Ishikawa (cell line): ENCODE measurements around the gene STIM1.

ENCODE experiments used
- CEBPB ChIP-seq: IDR thresholded peaks from 2 replicates; pipeline ENCODE4 v1.6.1; 2012
- CREB1 ChIP-seq: IDR thresholded peaks from 2 replicates; pipeline ENCODE4 v1.6.1; 2012; ENCODE audit warnings: low read depth
- EGR1 ChIP-seq: IDR thresholded peaks from 2 replicates; pipeline ENCODE4 v1.6.1; 2012
- EP300 ChIP-seq: IDR thresholded peaks from 2 replicates; pipeline ENCODE4 v1.6.1; 2012; ENCODE audit warnings: borderline replicate concordance
- FOXM1 ChIP-seq: IDR thresholded peaks from 2 replicates; pipeline ENCODE4 v1.6.1; 2012; ENCODE audit warnings: low read depth, borderline replicate concordance
- NFIC ChIP-seq: IDR thresholded peaks from 2 replicates; pipeline ENCODE4 v1.6.1; 2012
- RAD21 ChIP-seq: IDR thresholded peaks from 2 replicates; pipeline ENCODE4 v1.6.1; 2012; ENCODE audit warnings: low read depth
- TAF1 ChIP-seq: IDR thresholded peaks from 2 replicates; pipeline ENCODE4 v1.6.1; 2012; ENCODE audit warnings: low read depth, mild to moderate bottlenecking
- TCF12 ChIP-seq: IDR thresholded peaks from 2 replicates; pipeline ENCODE4 v1.6.1; 2012; ENCODE audit warnings: low read depth
- TEAD4 ChIP-seq: IDR thresholded peaks from 2 replicates; pipeline ENCODE4 v1.6.1; 2012
- YY1 ChIP-seq: IDR thresholded peaks from 2 replicates; pipeline ENCODE4 v1.6.1; 2012; ENCODE audit warnings: low read depth
- ZBTB7A ChIP-seq: IDR thresholded peaks from 2 replicates; pipeline ENCODE4 v1.6.1; 2012; ENCODE audit warnings: low read depth
- TF ChIP-seq, protein P1 (sequence below): IDR thresholded peaks from 2 replicates; pipeline ENCODE4 v1.6.1; 2012
- TF ChIP-seq, protein P2 (sequence below): IDR thresholded peaks from 2 replicates; pipeline ENCODE4 v1.6.1; 2012
- TF ChIP-seq, protein P3 (sequence below): IDR thresholded peaks from 2 replicates; pipeline ENCODE4 v1.6.1; 2012; ENCODE audit warnings: low read depth, mild to moderate bottlenecking

Gene STIM1

DNA sequence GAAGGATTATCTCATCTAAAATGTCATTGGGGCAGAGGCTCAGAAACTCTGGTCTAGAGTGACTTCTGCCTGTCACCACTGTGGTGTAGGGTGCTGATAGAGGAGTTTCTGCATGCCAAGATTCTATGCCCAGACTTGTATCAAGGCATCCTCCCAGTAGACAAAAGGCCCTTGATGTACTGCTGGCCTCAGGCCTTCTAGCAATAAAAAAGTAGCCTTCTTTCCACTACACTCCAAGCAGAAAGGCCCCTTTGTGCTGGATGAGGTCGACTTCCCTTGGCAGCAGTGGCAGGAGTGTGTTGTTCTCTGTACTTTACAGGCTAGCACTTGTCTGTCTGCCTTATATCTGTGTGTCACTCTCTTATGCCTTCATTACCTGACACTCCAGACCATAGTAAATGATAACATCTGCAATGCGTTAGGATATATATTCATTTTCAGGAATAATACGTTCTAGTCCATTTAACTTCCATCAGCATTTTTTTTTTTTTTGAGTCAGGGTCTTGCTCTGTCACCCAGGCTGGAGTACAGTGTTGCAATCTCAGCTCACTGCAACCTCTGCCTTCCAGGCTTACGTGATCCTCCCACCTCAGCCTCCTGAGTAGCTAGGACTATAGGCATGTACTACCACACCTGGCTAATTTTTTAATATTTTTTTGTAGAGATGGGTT is 189.6 kb downstream of the STIM1 start:
- TF ChIP-seq EP300 (no peak), EGR1 (no peak), RAD21 (no peak), YY1 (no peak), FOXM1 (no peak), CREB1 (no peak), TAF1 (no peak), TEAD4 (no peak)
- TF ChIP-seq, protein P1, sequence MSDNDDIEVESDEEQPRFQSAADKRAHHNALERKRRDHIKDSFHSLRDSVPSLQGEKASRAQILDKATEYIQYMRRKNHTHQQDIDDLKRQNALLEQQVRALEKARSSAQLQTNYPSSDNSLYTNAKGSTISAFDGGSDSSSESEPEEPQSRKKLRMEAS = no peak
- TF ChIP-seq, protein P2, sequence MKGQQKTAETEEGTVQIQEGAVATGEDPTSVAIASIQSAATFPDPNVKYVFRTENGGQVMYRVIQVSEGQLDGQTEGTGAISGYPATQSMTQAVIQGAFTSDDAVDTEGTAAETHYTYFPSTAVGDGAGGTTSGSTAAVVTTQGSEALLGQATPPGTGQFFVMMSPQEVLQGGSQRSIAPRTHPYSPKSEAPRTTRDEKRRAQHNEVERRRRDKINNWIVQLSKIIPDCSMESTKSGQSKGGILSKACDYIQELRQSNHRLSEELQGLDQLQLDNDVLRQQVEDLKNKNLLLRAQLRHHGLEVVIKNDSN = no peak

DNA sequence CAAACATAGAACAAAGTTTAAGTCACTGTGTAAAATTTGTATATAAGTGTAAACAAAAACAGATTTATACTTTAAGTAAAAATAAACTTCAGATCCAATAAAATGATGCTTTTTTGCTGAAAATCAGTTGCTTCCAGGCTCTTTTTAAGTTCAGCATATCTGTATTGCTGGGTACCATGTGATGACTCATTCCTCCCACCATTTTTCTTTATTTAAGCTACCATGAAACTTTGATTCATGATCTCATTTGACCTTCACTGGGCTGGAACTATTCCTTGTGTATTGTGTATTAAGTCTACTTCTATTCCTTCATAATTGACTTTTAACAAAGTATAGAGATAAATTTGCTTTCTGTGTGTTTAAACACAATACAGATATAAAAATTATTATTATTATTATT is 192.9 kb downstream of the STIM1 start:
- TF ChIP-seq, protein P3, sequence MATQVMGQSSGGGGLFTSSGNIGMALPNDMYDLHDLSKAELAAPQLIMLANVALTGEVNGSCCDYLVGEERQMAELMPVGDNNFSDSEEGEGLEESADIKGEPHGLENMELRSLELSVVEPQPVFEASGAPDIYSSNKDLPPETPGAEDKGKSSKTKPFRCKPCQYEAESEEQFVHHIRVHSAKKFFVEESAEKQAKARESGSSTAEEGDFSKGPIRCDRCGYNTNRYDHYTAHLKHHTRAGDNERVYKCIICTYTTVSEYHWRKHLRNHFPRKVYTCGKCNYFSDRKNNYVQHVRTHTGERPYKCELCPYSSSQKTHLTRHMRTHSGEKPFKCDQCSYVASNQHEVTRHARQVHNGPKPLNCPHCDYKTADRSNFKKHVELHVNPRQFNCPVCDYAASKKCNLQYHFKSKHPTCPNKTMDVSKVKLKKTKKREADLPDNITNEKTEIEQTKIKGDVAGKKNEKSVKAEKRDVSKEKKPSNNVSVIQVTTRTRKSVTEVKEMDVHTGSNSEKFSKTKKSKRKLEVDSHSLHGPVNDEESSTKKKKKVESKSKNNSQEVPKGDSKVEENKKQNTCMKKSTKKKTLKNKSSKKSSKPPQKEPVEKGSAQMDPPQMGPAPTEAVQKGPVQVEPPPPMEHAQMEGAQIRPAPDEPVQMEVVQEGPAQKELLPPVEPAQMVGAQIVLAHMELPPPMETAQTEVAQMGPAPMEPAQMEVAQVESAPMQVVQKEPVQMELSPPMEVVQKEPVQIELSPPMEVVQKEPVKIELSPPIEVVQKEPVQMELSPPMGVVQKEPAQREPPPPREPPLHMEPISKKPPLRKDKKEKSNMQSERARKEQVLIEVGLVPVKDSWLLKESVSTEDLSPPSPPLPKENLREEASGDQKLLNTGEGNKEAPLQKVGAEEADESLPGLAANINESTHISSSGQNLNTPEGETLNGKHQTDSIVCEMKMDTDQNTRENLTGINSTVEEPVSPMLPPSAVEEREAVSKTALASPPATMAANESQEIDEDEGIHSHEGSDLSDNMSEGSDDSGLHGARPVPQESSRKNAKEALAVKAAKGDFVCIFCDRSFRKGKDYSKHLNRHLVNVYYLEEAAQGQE = no peak
- no peak for TF ChIP-seq EP300

DNA sequence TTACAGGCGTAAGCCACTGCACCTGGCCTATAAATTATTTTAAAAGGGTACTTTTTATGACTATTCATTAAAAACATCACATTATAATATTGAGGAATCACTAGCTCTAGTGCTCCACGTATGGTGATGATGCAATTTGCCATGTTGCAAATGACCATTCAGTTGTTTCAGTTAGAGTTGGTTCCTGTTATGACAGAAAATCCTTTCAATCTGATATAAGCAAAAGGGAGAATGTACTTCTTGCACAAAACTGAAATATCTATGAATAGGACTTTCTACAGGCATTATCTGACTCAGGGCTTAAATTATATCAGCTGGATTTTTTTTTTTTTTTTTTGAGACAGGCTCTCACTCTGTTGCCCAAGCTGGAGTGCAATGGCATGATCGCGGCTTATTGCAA is 193.5 kb downstream of the STIM1 start:
- no peak for TF ChIP-seq TAF1
- TF ChIP-seq EGR1 = no peak
- TF ChIP-seq RAD21 = no peak
- TF ChIP-seq YY1 = no peak

DNA sequence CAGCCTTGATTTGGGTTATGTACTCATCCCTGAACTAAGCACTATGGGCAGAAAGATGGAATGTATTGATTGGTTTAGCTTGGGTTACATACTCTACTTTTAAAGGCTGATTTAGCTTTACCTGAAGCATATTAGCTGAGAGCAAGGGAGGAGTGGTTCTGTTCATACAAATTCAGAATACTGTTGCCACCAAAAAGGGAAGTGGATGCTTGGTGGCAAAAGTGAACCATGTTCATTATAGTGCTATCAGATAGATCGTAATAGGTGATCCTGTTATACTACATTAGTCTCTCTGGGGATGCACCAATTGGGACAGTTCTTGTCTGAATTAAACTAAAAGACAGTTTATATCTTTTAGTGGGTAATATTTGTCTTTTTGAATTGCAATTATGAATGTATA is 194.7 kb downstream of the STIM1 start:
- TF ChIP-seq TAF1 (no peak), TEAD4 (no peak), YY1 (no peak), CEBPB (no peak), TCF12 (no peak), EP300 (no peak), RAD21 (no peak), NFIC (no peak), ZBTB7A (no peak), FOXM1 (no peak), EGR1 (no peak), CREB1 (no peak)
- TF ChIP-seq, protein P1 = no peak
- TF ChIP-seq, protein P2 = no peak
- TF ChIP-seq, protein P3 = no peak

DNA sequence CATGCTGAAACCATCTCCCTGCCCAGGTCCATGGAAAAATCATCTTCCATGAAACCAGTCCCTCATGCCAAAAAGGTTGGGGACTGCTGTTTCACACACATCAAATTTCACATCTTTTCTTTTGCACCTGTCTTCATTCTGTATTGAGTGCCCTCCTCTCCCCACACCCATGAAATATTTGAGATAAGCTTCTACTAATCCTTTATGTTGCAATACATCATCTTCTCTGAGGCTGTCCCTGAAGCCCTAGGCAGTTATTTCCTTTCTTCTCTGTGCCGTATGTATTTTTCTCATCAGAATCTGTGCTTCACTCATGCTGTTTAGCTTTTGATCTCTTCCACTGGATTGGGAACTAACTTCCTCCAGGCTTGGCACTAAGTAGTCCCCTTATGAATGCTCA is 199.2 kb downstream of the STIM1 start:
- TF ChIP-seq FOXM1 = no peak
- no peak for TF ChIP-seq RAD21
- TF ChIP-seq, protein P2 = no peak
- no peak for TF ChIP-seq EGR1
- TF ChIP-seq CREB1 = no peak
- no peak for TF ChIP-seq NFIC
- no peak for TF ChIP-seq EP300
- TF ChIP-seq, protein P1 = no peak
- no peak for TF ChIP-seq TCF12
- no peak for TF ChIP-seq TEAD4
- no peak for TF ChIP-seq CEBPB
- TF ChIP-seq ZBTB7A = no peak
- TF ChIP-seq TAF1 = no peak
- no peak for TF ChIP-seq YY1
- TF ChIP-seq, protein P3 = no peak
